Fibroblast of skin of left biceps (primary cell): ENCODE results near the gene SSBP3.
A peak's percentile ranks its signal among the peaks of the same experiment; 100 is the strongest.

Source experiments
- DNase-seq, 2 experiments: peaks; one replicate each; pipeline ENCODE4 v3.0.0-alpha.2; 2013; ENCODE audit warnings: low read depth in 2 of 2

Gene SSBP3

GRCh38 chr1:54409156-54410142 lies 3.3 kb upstream of the SSBP3 start:
- DNase-seq: no peak

GRCh38 chr1:54408147-54409066 lies 2.2 kb upstream of the SSBP3 start:
- peak in 1 of 2 experiments; percentile 32 for DNase-seq

- peak; percentile 87 to 90 for DNase-seq
These were observed 1.4 kb upstream of the SSBP3 start for GRCh38 chr1:54407404-54408146.

GRCh38 chr1:54407154-54407403 lies 885 bp upstream of the SSBP3 start:
- DNase-seq: no peak

- DNase-seq: no peak
These were observed 298 bp downstream of the SSBP3 start for GRCh38 chr1:54405898-54406293.

GRCh38 chr1:54404939-54405897 lies 976 bp downstream of the SSBP3 start:
- no peak for DNase-seq

GRCh38 chr1:54404263-54404662 lies 1.9 kb downstream of the SSBP3 start:
- no peak for DNase-seq

GRCh38 chr1:54403808-54404261 lies 2.4 kb downstream of the SSBP3 start:
- no peak for DNase-seq

GRCh38 chr1:54403405-54403804 lies 2.8 kb downstream of the SSBP3 start:
- DNase-seq: no peak

- DNase-seq: no peak
These were observed 3.3 kb downstream of the SSBP3 start for GRCh38 chr1:54402896-54403295.

- DNase-seq: no peak
These were observed 4.4 kb downstream of the SSBP3 start for GRCh38 chr1:54401799-54402198.

- DNase-seq: no peak
These were observed 5.9 kb downstream of the SSBP3 start for GRCh38 chr1:54400329-54400728.

- no peak for DNase-seq
These were observed 6.4 kb downstream of the SSBP3 start for GRCh38 chr1:54399765-54400164.

- no peak for DNase-seq
These were observed 7.1 kb downstream of the SSBP3 start for GRCh38 chr1:54398963-54399528.

- DNase-seq: no peak
These were observed 8.2 kb downstream of the SSBP3 start for GRCh38 chr1:54397980-54398379.

- DNase-seq: no peak
These were observed 9.1 kb downstream of the SSBP3 start for GRCh38 chr1:54397090-54397591.

GRCh38 chr1:54396261-54396933 lies 9.8 kb downstream of the SSBP3 start:
- no peak for DNase-seq

- no peak for DNase-seq
These were observed 10.8 kb downstream of the SSBP3 start for GRCh38 chr1:54395281-54395934.

GRCh38 chr1:54394104-54394503 lies 12.1 kb downstream of the SSBP3 start:
- DNase-seq: no peak
